Activated CD4-positive, alpha-beta T cell treated with anti-CD3 and anti-CD28 coated beads, Interleukin-2, Interleukin-4, amounts not matched to agents 100 ng/mL and 50 ng/mL, durations not matched to agents 16 hours and 8 hours (primary cell): Measurements from ENCODE around the gene EIF3F.

Experiments used
- DNase-seq: peaks from one replicate; pipeline ENCODE4 v3.0.0-alpha.2; 2020; ENCODE audit warnings: low spot score

The EIF3F gene

DNA sequence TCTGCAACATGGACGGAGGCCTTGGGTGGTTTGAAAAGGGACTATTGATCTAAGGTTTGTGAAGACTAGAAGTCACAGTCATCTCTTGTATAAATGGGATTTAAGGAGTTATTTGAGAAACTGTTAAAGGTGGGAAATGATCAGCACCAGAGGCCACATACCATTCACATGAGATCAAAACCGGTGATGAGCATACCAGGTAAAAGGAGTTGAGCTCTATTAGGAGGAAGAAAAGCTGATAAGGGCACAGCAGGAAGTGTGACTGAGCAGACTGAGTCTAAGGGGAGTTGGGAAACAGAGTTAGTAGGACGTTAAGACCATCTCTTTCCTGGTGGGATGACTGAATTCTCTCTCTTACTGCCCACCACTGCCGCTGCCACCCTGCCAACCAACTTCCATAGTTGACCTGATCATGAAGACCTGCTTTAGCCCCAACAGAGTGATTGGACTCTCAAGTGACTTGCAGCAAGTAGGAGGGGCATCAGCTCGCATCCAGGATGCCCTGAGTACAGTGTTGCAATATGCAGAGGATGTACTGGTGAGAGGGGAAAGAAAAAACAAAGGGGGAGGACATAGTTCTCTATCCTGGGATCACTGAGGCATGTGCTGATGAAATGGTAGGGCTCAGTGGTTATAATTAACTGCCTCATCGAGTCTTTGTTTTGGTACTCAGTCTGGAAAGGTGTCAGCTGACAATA is 7.6 kb downstream of the EIF3F start:
- DNase-seq, result no peak

DNA sequence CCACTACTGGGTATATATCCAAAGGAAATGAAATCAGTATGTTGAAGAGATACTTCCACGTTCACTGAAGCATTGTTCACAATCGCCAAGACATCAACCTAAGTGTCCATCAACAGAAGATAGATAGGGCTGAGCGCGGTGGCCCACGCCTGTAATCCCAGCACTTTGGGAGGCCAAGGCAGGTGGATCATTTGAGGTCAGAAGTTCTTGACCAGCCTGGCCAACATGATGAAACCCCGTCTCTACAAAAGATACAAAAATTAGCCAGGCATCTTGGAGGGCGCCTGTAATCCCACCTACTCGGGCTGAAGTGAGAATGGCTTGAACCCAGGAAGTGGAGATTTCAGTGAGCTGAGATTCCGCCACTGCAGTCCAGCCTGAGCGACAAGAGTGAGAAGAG is 12.7 kb downstream of the EIF3F start:
- no peak for DNase-seq

DNA sequence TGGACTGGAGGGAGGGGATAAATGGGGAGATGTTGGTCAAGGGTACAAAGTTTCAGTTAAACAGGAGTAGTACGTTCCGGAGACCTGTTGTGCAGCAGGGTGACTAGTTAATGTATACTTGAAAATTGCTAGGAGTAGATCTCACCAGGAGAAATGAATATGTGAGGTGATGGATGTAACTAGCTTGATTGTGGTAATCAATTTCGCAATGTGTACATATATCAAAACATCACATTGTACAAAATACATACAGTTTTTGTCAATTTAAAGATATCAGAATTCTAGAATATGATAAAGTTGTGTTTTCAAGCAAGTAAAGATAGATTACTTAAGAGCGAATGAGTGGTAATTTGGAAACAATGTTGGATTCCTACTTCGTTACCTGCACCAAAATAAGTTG is 13.3 kb downstream of the EIF3F start:
- no peak for DNase-seq

DNA sequence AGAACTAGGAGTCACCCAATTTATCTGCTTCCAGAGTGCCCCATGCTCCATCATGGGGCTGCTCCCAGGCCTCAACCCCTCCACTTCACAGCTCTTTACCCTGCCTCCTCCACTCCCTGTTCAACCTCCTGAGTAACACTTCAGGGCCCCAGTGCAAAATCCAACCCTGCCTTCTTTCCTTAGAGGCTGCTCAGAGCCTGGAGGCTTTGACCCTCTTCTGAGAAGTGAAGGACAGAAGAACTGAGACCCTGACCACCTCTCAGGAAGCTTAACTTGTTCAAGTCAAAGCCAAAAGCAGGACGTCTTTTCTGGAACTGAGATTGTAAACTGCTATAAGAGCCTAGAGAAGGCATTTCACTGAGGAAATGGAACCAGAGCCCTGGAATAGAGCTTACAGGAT is 15.5 kb downstream of the EIF3F start:
- no peak for DNase-seq

DNA sequence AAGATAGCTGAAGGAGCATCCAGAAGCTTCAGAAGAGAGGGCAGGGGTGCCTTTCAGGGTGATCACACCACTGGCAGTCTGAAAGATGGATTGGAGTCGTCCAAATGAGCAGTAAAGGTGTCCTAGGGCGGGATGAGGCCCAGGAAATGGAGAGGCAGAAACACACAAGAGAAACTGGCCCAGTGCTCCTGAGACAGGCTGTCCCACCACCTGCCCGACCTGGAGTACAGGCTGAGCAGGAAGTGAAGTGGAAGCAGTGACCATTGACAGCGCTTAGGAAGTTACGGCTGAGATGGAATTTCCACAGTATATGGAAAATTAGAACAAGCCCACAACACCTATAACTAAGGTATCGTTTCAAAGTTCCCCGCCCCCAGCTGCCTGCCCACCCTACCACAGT is 16.1 kb downstream of the EIF3F start:
- DNase-seq, result no peak

DNA sequence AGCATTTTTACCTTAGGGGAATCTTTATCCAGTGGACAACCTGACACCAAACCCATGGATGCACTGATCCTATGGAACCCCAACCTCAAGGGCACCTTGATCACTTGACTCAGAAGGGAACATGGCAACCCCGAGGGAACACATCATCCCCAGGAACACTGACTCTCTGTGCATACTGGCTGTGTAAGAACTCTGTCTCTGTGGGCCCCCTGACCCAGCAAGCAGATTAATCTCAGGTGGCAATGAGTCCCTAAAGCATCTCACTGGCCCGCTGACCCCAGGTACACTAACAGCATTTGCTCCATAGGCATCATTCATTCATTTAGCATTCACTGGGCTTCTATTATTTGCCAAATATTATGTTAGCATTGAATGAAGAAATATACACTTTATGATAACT is 16.9 kb downstream of the EIF3F start:
- DNase-seq, result no peak

DNA sequence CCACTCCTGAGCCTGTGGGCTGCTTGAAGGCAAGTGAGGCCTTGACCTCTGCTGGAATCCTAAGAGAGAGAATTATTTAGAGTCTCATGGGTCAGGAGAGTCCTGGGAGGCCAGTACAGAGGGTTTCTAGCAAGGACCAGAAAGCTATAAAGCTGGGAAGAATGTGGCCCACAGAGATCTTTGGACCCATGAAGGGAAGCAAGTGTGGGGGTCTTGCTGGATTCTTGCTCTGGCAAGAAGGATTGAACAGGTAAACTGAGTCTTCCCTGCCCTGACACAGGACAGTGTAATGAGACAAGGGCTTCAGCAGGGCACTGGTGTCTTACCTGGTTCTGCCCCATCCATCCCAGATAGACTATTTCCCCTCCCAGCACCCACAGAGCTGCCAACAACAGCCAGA is 18.4 kb downstream of the EIF3F start:
- DNase-seq, result no peak

DNA sequence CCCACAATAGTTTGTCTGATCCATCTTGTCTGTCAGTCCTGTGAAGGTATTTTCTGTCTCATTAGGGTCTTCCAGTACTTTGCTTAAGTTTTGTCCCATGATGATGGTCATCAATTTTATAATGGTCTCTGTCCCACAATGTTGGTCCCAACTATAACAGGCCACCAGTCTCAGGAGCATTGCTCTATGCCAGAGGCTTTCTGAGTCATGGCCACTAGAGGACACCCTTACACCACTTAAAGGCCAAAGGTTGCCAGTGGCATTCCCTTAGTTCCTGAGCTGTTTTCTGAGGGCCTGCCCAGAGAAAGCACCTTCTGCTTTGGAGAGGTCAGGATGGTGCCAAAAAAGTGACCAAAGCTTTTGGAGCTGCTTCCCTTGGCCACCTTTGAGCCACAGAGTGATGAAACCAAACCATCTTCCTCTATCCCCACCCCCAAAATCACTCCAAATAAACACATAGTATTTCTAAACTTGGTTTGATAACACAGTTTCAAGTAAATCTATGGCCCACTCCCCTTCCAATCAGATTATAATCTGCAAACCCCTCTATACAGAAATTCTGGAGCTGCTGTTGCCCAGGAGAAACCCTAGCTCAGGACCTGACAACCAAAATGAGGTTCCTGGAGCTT is 19.3 kb downstream of the EIF3F start:
- DNase-seq, result peak; percentile 62

DNA sequence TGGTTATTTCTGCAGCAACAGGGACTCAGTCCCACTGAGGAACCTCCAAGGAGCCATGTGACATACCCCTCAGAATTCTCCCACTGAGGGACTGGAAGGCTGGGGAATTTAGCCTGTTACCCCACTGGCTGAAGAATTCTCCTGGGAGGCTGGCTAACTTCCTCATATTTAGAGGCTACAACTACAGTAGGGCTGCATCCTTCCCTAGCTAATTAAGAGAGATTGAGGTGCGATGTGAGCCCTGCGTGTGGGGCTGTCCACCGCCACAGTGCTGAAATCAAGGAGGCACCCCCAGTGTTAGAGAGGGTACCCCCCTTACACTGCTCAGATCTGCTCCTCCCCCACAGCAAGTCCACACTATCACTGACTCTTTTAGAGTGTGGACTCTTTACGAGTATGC is 21.1 kb downstream of the EIF3F start:
- DNase-seq, result no peak

DNA sequence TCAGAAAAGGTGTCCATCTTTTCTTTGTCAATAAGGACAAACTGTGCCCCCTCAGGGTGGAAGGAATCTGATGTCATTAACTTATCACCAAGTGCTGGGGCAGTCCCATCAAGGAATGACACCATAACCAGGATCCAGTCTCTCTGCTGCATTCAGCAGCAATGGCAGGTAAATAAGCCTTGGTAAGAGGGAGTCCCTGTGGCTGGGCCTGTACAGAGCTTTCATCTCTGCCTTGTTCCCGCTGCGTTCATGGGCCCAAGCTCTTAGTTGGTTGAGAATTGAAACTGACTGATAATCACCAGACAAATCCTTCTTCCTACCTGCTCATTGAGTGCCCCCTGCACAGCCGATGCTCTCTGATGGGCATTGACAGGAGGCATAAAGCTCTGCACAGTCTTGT is 22.7 kb downstream of the EIF3F start:
- DNase-seq, result no peak

DNA sequence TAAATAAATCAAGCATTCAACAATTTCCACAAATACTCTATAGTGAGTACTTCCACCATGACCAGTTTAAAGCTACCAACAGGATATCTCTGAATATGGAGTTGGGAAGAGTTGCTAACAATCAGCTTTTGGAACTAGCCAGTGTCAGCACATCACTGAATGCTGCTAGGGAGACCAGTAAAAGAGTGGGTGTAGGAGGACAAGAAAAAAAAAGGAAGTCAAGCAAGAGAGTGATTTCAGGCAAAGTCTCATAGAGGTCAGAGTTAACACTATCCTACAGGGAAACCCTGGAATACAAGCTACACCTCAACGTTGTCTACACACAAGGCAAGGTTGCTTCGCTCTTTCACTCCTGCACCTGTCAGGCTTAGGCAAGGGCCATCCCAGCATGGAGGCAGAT is 24.2 kb downstream of the EIF3F start:
- no peak for DNase-seq

DNA sequence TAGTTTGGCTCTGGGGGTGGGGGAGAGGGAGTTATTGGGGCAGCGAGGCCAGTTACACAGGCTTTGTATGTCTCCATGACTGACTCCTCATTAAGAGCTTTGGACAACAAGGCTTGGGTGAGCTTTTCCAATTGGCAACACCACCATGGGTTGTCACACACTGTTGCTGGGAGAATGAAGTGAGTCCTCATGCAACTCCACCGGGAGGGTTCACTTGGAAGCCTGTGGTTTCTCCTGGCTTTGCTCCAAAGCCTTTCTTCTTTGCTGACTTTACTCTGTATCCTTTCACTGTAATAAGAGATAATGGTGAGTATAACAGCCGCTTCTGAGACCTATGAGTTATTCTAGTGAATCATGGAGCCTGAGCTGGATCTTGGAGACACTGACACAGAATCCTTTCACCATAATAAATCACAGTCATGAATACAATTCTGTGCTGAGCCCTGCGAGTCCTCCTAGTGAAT is 24.9 kb downstream of the EIF3F start:
- DNase-seq, result no peak

DNA sequence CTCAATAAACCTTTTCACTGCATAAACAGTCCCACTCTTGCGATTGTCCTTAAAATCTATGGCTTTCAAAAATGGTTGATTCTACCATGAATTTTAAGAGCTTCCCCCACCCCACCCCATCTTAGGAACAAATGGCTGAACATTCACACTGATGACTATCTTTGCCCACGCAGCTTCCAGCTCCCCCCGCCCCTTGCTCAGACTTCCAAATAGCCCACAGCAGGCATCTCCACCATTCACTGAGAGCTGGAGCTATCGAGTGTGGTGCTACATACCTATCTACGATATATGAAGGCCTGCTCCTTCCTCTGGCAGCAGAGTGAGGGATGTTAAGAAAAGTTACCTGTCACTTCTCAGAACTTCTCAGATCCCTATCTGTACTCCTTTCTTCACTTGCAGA is 26.7 kb downstream of the EIF3F start:
- DNase-seq, result no peak

DNA sequence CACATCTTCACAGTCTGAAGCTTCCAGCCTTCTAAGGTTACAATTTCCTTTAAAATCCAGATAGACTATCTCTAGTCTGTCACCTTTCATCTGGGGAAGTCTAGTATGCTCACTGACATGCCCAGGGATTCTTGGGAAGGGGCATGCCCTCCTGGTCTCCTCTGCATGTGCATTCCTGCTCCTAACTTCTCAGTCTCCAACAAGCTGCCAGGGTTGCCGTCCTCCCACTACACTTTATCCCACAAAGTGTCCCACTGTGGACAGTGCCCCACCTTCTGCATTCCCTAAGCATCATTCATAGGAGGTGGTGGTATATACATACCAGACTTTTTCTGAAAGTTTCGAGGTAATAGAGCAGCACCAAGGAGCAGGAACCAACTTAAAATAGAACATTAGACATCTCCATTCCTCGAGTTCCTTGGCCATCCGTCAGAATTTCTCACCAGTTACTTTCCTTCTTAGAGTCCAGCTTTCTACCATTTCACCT is 28.7 kb downstream of the EIF3F start:
- DNase-seq, result no peak

DNA sequence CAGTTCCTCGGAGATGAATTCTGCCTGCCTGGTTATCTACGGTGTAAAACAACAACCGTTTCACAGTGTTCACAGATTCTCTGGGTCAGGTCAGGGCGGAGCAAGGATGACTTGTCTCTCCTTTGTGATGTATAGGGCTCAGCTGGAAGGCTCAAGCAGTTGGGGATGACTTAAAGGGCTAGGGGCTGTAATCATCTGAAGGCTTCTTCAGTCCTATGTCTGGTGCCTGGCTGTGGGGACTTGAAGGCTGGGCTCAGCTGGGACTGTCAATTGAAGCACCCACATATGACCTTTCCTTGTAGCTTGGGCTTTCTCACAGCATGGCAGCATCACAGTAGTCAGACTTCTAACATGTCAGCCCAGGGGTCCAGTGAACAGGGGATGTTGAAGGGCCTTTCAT is 29.3 kb downstream of the EIF3F start:
- no peak for DNase-seq

DNA sequence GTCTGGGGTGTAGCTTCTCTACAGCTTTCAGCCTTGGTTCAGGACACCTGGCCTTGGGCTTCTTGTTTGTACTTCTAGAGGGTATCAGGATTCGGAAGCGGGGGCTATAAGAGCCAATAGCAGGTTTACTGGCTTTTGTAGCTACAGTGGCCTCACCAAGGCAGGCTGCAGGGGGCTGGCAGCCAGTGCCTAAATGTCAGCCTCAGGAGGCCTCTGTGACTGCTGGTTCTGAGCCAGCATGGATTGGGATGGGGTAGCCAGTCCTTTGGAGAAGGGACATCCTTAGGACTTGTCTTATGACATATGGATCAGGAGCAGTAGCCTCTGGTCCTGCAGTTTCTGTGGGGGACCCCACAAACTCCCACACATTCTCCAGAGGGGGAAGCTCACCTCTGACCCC is 29.9 kb downstream of the EIF3F start:
- DNase-seq, result no peak

DNA sequence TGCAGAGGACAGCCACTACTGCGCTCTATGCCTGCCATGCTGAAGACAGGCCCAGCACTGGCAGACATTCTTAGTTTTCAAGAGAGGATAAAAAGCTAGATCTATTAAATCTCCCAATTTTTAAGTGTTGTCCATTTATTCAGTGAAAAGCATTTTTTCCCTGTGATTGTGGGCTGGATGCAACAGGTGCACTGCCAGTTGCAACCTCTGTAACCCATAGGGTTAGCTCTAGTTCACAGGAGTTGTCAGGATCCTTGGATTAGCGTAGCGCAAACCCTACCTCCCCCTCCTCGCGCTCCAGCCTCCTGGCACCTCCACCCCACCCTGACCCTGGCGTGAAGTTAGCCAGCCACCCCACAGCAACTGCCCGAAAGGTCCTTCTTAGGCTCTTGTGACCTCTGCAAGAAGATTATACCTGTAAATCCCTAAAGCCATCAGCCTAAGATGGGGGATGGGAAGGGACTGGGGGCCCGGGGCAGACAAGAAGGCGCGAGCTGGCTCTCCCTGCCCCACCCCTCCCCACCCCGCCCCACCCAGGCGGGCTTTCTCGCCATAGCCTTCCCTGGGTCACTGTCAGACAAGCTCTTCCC is 30.9 kb downstream of the EIF3F start:
- DNase-seq, result no peak

DNA sequence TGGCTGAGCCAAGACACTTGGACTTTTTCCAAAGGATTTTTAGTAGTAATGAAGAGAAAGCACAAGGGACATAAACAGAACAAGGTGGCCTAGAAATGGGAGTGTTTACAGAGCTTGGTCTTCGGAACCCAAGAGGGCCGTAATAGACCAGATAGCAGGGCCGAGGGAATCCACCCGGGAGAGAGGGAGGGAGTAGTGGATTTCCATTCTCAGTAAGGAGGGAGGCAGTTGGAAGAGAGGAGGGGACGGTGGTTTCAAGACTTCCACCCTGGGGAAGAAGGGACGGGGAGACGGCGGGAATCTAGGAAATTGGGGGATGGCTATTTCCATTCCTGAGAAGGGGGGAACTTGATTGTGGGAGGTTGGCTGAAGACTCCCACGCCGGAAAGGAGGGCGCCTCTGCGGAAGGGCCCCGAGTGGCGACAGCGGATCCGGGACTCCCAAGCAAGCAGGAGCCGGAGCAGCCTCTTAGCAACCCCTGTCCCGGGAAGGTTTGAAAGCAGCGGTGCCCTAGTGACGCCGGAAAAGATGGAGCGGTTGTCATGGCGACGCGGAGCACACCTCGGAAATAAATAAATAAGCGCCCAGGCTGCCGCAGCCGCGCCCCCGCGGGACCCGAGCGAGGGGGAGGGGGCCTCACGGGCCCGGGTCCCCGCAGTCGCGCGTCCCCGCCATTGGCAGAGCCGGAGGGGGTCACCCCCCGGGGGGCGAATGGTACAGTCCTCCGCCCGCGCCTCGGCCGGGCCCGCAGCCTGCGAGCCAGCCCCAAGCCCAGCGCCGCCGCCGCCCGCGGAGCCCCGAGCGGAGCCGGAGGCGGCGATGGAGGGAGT is 31.6 kb downstream of the EIF3F start:
- peak; percentile 51 for DNase-seq

DNA sequence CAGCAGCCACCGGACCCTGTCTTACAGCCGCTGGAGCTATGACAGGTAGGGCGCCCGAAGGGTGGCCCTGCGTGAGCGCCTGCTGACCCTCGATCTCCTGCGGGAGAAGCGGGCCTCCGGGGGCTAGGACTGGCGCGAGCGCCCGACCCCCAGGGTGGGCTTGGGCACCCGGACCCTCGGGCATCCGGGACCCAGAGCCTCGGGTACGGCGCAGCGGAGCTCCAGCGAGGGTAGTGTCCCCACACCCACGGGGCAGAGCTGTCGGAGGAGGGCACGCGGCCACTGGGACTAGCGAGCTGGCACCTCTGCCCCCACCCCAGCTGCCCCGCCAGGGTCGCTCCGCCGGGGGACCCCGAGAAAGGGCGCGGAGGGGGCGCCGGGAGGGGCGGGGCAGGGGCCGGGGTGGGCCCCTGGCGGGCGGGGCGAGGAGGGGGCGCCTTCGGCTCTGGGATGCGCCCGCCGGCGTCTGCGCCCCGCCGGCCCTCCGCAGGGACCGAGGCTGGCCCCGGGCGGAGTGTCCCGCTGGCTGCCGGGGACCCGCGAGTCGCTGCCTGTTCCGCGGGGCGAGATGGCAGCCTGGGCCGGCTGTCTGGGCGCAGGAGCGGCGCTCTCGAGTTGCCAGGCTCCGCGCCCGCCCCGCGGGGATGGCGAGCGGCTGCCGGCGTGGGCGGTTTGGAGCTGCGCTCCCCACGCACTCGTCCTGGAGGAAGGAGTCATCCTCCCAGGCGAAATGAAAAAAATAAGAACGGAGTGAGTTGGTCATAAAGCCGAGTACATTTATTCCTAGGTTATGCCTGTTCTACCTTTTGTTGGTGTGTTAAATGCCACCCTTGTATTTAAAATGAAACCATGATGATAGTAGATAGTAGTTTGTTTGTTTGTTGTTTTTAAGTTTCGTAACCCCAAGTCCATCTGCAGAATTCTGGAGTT is 32.4 kb downstream of the EIF3F start:
- DNase-seq, result no peak

DNA sequence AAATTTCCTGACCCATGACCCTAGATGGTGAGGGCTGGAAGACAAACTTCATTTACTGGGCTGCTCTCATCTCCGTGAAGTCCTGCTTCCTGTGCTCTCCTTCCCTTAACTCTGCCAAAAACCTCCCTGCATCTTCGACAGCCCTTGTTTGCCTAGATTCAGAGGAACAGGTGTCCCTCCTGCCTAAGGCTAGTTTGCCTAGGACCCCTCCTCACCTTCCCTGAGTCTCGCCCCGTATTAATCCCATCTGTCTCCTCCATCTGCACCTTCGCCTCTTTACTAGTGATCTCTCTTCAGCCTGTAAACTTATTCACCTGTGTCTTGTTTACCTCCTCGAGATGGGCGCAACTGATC is 33.1 kb downstream of the EIF3F start:
- no peak for DNase-seq

DNA sequence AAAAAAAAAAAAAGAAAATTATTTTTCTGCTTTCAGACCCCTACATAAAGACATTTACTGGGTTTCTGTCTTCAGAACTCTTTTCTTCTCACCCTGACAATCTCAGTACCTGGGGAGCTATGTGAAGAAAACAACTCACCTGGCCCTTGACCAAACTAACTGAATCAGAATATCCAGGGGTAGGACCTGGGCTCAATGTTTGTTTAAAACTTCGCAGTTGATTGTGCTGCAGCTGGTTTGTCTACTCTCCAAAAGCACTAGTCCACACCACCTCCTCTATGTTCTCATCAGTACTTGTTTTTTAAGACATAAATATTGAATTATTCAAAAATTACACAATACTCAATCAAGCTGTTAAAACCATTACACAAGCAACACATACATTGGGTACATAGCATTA is 34.8 kb downstream of the EIF3F start:
- DNase-seq, result no peak

DNA sequence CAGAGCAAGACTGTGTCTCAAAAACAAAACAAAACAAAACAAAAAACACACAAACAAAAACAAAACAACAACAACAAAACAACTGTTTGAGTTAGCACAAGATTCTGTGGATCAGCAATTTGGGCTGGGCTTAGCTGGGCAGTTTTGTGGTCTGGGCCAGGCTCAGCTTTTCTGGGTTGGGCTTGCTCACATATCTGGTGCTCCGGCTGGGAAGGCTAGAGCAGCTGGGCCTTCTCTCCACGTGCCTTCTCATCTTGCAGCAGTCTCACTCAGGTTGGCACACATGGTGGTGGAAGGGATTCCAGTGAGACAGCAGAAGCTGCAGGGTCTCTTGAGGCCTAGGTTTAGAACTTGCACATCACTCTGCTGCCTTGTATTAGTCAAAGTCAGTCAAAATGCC is 35.7 kb downstream of the EIF3F start:
- DNase-seq, result no peak
